ENCODE measurements around the gene PHF20. TPM values are rescaled to one million over a fixed set of nuclear protein-coding genes. Genes with fewer than 3 reads are reported as not detected.
"Not testable (repeated sequence)": the region's sequence is repeated elsewhere in the genome, so short reads cannot be mapped to it uniquely, and the experiment has no call there.

Gene PHF20
- total RNA-seq, 2 donors from 2014 or later, result 60.4 to 88.6 TPM

GRCh38 chr20:35783811-35784210, 12.0 kb downstream of the PHF20 start:
- DNase-seq (ENCODE audit: low spot score); H3K36me3 Mint-ChIP-seq; H3K27ac Mint-ChIP-seq; H3K4me3 Mint-ChIP-seq; H3K27me3 Mint-ChIP-seq; H3K9me3 Mint-ChIP-seq: not testable (repeated sequence)
- ATAC-seq, result peak in 1 of 2 donors; percentile 70
- H3K4me1 Mint-ChIP-seq (ENCODE audit: low read depth in 2 of 2), result peaks cover 0 to 17% of the 10 kb centered on the region in 2 donors

DNA sequence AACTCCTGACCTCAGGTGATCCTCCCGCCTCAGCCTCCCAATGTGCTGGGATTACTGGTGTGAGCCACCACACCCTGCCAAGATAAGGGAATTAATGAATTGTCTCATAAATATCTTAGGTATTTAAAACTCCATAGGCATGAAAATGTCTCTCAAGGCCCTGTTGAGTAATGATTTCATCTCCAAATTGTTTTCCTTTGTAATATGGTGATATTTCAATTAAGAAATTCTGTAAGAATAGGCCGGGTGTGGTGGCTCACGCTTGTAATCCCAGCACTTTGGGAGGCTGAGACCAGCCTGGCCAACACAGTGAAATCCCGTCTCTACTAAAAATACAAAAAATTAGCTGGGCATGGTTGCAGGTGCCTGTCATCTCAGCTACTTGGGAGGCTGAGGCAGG, 13.7 kb downstream of the PHF20 start:
- H3K9me3 Mint-ChIP-seq; H3K27ac Mint-ChIP-seq; DNase-seq (ENCODE audit: low spot score); H3K4me3 Mint-ChIP-seq; ATAC-seq; H3K36me3 Mint-ChIP-seq; H3K27me3 Mint-ChIP-seq: not testable (repeated sequence)
- peaks cover 0 to 17% of the 10 kb centered on the region in 2 donors for H3K4me1 Mint-ChIP-seq (ENCODE audit: low read depth in 2 of 2)

GRCh38 chr20:35788796-35789195, 17.0 kb downstream of the PHF20 start:
- H3K36me3 Mint-ChIP-seq, result no peaks in the 10 kb centered on the region
- no peaks in the 10 kb centered on the region for H3K27me3 Mint-ChIP-seq
- no peaks in the 10 kb centered on the region for H3K9me3 Mint-ChIP-seq
- H3K4me3 Mint-ChIP-seq, result no peak overlapping the region
- DNase-seq (ENCODE audit: low spot score), result no peak
- H3K27ac Mint-ChIP-seq, result no peak overlapping the region
- H3K4me1 Mint-ChIP-seq (ENCODE audit: low read depth in 2 of 2), result peaks cover 11 to 14% of the 10 kb centered on the region in 2 donors
- ATAC-seq, result no peak

DNA sequence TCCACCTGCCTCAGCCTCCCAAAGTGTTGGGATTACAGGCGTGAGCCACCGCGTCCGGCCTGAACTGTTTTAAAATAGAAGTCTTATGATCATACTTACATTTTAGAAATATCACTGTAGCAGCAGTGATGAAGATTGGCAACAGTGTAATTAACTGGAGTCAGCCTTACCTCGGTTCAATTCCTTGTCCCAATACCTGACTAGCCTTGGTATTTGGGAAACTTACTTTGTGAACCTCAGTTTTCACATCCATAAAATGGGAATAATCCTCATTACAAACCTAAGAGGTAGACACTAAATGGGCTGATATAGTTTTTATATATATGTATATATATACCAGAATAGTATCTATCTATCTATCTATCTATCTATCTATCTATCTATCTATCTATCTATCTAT, 19.3 kb downstream of the PHF20 start:
- Mint-ChIP-seq H3K4me3 (no peak overlapping the region), H3K4me1 (ENCODE audit: low read depth in 2 of 2) (peaks cover 14 to 15% of the 10 kb centered on the region in 2 donors), H3K36me3 (no peaks in the 10 kb centered on the region), H3K9me3 (no peaks in the 10 kb centered on the region), H3K27ac (no peak overlapping the region), H3K27me3 (no peaks in the 10 kb centered on the region)
- DNase-seq (ENCODE audit: low spot score), result no peak
- no peak for ATAC-seq

DNA sequence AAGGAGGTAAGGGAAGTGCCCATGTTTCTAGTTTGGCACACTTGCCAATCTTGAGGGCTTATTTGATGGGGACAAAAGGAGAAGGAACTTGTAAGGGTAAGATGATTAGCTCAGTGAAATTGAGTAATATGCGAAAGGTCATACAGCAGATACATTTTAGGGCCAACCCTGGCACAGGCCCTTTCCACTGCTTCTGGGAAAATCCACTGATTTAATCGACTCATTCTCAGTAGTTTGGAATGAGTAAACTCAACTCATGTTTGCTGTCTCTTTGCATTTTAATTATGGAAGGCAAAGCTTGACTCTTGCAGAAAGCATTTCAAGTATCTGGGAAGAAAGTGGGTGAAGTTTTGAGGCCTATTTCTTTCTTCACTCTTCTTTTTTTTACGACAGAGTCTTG, 20.0 kb downstream of the PHF20 start:
- DNase-seq (ENCODE audit: low spot score) (no peak), ATAC-seq (no peak)
- H3K4me3 Mint-ChIP-seq, result no peak overlapping the region
- H3K4me1 Mint-ChIP-seq (ENCODE audit: low read depth in 2 of 2), result peaks cover 12 to 15% of the 10 kb centered on the region in 2 donors
- H3K9me3 Mint-ChIP-seq, result no peaks in the 10 kb centered on the region
- H3K27me3 Mint-ChIP-seq, result no peaks in the 10 kb centered on the region
- H3K36me3 Mint-ChIP-seq, result no peaks in the 10 kb centered on the region
- H3K27ac Mint-ChIP-seq, result peak overlapping the region in 1 of 2 donors; percentile 0

- H3K27me3 Mint-ChIP-seq, result no peaks in the 10 kb centered on the region
- DNase-seq (ENCODE audit: low spot score) (no peak), ATAC-seq (no peak)
- H3K4me3 Mint-ChIP-seq, result no peak overlapping the region
- H3K27ac Mint-ChIP-seq, result no peak overlapping the region
- no peaks in the 10 kb centered on the region for H3K36me3 Mint-ChIP-seq
- no peaks in the 10 kb centered on the region for H3K9me3 Mint-ChIP-seq
- peaks cover 12 to 15% of the 10 kb centered on the region in 2 donors for H3K4me1 Mint-ChIP-seq (ENCODE audit: low read depth in 2 of 2)
Observed at GRCh38 chr20:35792740-35793139, 20.9 kb downstream of the PHF20 start.

DNA sequence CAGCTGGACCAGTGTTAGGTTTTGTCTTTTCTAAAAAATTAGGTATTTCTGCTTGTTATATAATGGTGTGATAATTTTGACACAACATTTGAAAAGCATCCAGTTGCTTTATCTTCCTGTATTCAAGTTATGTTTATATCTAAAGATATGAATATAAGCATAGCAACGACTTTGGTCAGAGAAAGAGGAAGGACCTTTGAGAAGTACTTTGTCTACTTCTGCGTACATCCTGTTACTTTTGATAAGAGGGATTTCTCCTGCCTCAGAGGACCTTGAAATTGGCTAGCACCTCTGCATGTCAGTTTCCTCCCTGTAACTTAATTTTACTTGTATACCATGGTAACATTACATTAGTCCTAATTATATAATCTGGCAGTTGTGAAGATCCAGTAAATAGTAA, 24.8 kb downstream of the PHF20 start:
- H3K9me3 Mint-ChIP-seq, result no peaks in the 10 kb centered on the region
- ATAC-seq (no peak), DNase-seq (ENCODE audit: low spot score) (no peak)
- peaks cover 4% of the 10 kb centered on the region for H3K36me3 Mint-ChIP-seq
- H3K27ac Mint-ChIP-seq, result peak overlapping the region in 1 of 2 donors; percentile 67
- peaks cover 14 to 25% of the 10 kb centered on the region in 2 donors for H3K4me1 Mint-ChIP-seq (ENCODE audit: low read depth in 2 of 2)
- no peaks in the 10 kb centered on the region for H3K27me3 Mint-ChIP-seq
- no peak overlapping the region for H3K4me3 Mint-ChIP-seq

DNA sequence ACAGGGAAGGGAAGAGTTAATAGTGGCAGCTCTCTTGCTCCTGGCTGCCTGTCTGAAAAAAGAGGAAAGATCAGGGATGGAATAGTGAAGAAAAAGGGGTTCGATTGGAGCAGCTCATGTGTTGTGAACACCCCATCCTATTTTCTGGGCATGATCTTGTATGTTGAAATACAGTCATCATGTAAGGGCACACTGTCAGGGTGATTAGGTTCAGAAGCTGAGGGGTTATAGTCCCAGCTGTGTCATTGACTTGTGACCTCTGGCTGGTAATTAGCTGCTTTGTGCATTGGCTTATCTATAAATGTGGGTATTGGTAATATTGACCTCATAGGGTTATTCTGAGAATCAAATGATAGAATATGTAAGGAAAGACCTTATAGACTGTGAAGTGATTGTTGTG, 30.1 kb downstream of the PHF20 start:
- DNase-seq (ENCODE audit: low spot score) (no peak), ATAC-seq (no peak)
- peaks cover 12% of the 10 kb centered on the region for H3K36me3 Mint-ChIP-seq
- peaks cover 12 to 14% of the 10 kb centered on the region in 2 donors for H3K4me1 Mint-ChIP-seq (ENCODE audit: low read depth in 2 of 2)
- no peaks in the 10 kb centered on the region for H3K27me3 Mint-ChIP-seq
- no peak overlapping the region for H3K27ac Mint-ChIP-seq
- no peaks in the 10 kb centered on the region for H3K9me3 Mint-ChIP-seq
- no peak overlapping the region for H3K4me3 Mint-ChIP-seq

DNA sequence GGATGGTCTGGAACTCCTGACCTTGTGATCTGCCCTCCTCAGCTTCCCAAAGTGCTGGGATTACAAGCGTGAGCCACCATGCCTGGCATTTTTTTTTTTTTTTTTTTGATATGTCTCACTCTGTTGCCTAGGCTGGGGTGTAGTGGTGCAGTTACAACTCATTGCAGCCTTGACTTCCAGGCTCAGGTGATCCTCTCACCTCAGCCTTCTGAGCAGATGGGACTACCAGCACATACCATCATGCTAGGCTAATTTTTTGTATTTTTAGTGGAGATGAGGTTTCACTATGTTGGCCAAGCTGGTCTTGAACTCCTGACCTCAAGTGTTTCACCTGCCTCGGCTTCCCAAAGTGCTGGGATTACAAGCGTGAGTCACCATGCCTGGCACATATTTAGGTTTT, 34.3 kb downstream of the PHF20 start:
- no peaks in the 10 kb centered on the region for H3K27me3 Mint-ChIP-seq
- no peak for DNase-seq (ENCODE audit: low spot score)
- H3K27ac Mint-ChIP-seq, result no peak overlapping the region
- no peak overlapping the region for H3K4me3 Mint-ChIP-seq
- no peaks in the 10 kb centered on the region for H3K9me3 Mint-ChIP-seq
- ATAC-seq, result no peak
- H3K36me3 Mint-ChIP-seq, result peaks cover 19% of the 10 kb centered on the region
- peaks cover 10 to 14% of the 10 kb centered on the region in 2 donors for H3K4me1 Mint-ChIP-seq (ENCODE audit: low read depth in 2 of 2)

DNA sequence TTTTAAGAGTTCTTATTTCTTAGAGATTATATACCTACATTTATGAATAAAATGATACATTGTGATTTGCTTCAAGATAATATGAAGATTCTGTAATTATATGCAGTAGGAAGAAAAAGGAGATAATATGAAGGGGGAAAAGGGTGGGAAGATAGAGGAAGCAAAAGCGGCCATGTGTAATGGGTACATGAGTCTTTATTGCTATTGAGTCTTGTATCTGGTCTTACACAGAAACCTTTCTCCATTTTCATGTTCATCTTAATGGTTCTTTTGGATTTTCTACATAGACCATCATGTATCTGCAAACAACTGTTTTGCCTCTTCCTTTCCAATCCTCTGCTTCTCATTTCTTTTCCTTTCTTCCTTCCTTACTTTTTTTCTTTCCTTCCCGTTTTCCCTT, 36.1 kb downstream of the PHF20 start:
- Mint-ChIP-seq H3K9me3 (no peaks in the 10 kb centered on the region), H3K4me1 (ENCODE audit: low read depth in 2 of 2) (peaks cover 3 to 12% of the 10 kb centered on the region in 2 donors), H3K27me3 (no peaks in the 10 kb centered on the region), H3K36me3 (peaks cover 10% of the 10 kb centered on the region), H3K4me3 (no peak overlapping the region), H3K27ac (no peak overlapping the region)
- ATAC-seq (no peak), DNase-seq (ENCODE audit: low spot score) (no peak)

DNA sequence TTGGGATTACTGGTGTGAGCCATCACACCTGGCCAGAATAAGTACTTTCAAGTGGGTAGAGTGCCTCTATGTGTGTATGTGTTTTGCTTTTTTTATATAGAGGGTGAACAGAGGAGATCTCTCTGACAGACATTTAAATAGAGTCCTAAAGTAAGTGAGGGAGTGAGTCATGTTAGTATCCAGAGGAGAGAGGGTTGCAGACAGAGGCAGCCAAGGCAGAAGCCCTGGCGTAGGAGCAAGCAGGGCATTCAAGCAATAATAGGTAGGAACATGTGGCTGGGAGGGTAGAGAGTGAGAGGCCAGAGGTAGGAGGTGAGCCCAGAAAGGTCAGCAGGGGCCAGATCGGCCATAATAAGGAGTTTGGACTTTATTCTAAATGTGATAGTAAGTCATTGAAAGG, 48.9 kb downstream of the PHF20 start:
- no peaks in the 10 kb centered on the region for H3K9me3 Mint-ChIP-seq
- peaks cover 24 to 30% of the 10 kb centered on the region in 2 donors for H3K4me1 Mint-ChIP-seq (ENCODE audit: low read depth in 2 of 2)
- no peak overlapping the region for H3K4me3 Mint-ChIP-seq
- H3K27me3 Mint-ChIP-seq, result no peaks in the 10 kb centered on the region
- H3K36me3 Mint-ChIP-seq, result peaks cover 11% of the 10 kb centered on the region
- no peak overlapping the region for H3K27ac Mint-ChIP-seq
- ATAC-seq (no peak), DNase-seq (ENCODE audit: low spot score) (no peak)

DNA sequence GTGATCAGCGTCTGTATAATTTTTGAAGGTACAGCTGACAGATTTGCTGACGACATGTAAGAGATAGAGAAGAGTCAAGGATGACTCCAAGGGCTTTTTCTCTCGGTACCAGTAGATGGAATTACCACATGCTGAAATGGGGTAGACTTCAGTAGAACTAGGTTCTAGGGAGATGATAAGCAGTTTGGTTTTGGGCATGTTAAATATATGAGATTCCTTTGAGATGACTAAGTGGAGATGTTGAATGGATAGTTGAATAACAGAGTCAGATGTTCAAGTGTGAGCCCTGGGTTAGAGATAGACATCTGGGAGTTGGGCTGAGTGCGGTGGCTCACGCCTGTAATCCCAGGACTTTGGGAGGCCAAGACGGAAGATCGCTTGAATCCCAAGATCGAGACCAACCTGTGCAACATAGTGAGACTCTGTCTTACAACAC, 50.0 kb downstream of the PHF20 start:
- Mint-ChIP-seq H3K4me3 (no peak overlapping the region), H3K4me1 (ENCODE audit: low read depth in 2 of 2) (peaks cover 29 to 38% of the 10 kb centered on the region in 2 donors), H3K27me3 (no peaks in the 10 kb centered on the region), H3K9me3 (no peaks in the 10 kb centered on the region), H3K27ac (no peak overlapping the region), H3K36me3 (peaks cover 11% of the 10 kb centered on the region)
- ATAC-seq, result no peak
- no peak for DNase-seq (ENCODE audit: low spot score)

- Mint-ChIP-seq H3K27ac (no peak overlapping the region), H3K4me1 (ENCODE audit: low read depth in 2 of 2) (peaks cover 29 to 38% of the 10 kb centered on the region in 2 donors), H3K27me3 (no peaks in the 10 kb centered on the region), H3K36me3 (peaks cover 11% of the 10 kb centered on the region), H3K4me3 (no peak overlapping the region), H3K9me3 (no peaks in the 10 kb centered on the region)
- ATAC-seq (no peak), DNase-seq (ENCODE audit: low spot score) (no peak)
Observed at GRCh38 chr20:35823147-35823546, 51.3 kb downstream of the PHF20 start.

DNA sequence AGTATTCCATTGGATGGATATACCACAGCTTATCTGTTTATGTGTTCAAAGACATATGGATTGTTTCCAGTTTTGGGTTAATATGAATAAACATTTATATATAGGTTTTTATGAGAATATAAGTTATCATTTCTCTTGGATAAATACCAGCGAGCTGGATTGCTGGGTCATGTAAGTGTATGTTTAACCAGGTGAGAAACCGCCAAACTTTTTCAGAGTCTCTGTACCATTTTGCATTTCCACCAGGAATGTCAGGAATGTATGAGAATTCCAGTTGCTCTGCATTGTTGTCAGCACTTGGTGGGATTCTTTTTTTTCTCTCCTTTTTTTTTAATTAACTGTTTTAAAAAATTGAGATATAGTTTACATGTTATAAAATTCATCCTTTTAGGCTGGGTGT, 52.1 kb downstream of the PHF20 start:
- DNase-seq (ENCODE audit: low spot score) (no peak), ATAC-seq (no peak)
- H3K27ac Mint-ChIP-seq, result no peak overlapping the region
- peaks cover 28 to 33% of the 10 kb centered on the region in 2 donors for H3K4me1 Mint-ChIP-seq (ENCODE audit: low read depth in 2 of 2)
- H3K9me3 Mint-ChIP-seq, result no peaks in the 10 kb centered on the region
- no peak overlapping the region for H3K4me3 Mint-ChIP-seq
- H3K27me3 Mint-ChIP-seq, result no peaks in the 10 kb centered on the region
- peaks cover 11% of the 10 kb centered on the region for H3K36me3 Mint-ChIP-seq

- H3K4me1 Mint-ChIP-seq (ENCODE audit: low read depth in 2 of 2), result peaks cover 23 to 27% of the 10 kb centered on the region in 2 donors
- H3K27ac Mint-ChIP-seq, result no peak overlapping the region
- H3K9me3 Mint-ChIP-seq, result no peaks in the 10 kb centered on the region
- ATAC-seq, result no peak
- H3K27me3 Mint-ChIP-seq, result no peaks in the 10 kb centered on the region
- peaks cover 7% of the 10 kb centered on the region for H3K36me3 Mint-ChIP-seq
- DNase-seq (ENCODE audit: low spot score), result no peak
- H3K4me3 Mint-ChIP-seq, result no peak overlapping the region
Observed at GRCh38 chr20:35826397-35826998, 54.7 kb downstream of the PHF20 start.

Measured in natural killer cell treated with Interleukin-12 subunit alpha and Interleukin-12 subunit beta and Interleukin-15 and Interleukin-18, amount 100 ng/mL, for 72 hours (primary cell).